ENCODE measurements around the gene XPNPEP1. TPM values are rescaled to one million over a fixed set of nuclear protein-coding genes. Genes with fewer than 3 reads are reported as not detected.

Gene XPNPEP1
- polyA plus RNA-seq, 5 donors = 72.5 to 89.6 (median 81.6) TPM

DNA sequence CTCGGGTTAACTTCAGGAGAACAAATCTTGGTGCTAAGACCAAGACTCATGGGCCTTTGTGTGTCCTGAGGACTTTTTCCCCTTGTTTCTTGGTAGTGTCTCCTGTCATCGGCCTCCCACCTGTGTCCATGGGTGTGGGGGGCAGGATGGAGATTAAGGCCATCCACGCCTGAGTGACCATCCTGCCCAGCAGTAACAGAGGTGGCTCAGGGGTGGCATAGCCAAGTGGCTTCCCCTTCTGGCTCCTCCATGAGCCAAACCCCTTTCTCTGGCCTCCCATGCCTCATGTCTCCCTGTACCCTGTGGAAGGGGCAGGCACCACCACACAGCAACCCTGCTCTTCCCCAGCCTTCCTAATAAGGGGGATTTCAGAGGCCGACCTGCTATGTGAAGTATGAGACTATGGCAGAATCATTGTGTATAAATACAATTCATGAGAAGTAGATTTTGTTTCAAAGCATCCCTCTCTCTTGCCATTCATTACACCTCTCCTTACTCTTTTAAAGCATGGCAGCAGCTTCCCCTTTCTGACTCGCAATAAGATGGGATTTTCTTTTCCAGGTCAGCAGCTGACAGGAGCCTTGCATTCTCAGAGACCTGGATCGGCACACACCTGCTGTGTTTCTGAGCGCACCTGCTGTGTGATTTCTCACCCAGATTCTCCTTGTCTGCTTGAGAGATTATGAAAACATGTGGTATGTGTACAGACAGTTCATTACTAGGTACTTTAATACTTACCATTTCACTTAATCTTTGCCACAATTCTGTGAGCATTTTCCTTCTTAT is 102.5 kb downstream of the XPNPEP1 start:
- DNase-seq = no peak

DNA sequence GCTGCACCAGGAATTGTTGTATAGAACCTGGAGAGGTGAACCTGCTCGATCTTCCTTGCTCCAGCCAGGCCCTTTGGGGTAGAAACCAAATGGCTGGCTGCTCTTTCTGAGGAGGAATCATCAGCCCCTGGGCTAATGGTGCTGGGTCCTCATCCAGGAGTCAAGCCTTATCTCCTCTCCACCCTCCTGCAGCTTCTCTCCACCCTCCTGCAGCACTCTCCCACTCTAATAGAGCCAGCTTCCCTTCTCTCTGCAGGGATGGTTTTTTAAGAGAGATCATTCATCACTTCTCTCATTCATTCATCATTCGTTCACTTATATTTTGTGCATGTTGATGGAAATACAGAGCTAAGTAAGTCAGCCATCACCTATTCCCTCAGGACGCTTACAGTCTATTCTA is 103.5 kb downstream of the XPNPEP1 start:
- no peak for DNase-seq

Other genes starting within 250 kb of the XPNPEP1 start
- gene ADD3, start 84.5 kb upstream of the XPNPEP1 start, polyA plus RNA-seq (ENCODE audit: insufficient read depth in 1 of 5, insufficient read length in 5 of 5, low replicate concordance in 1 of 5) = 100 to 1,000 TPM; 202 to 398 (median 349) TPM